ENCODE data around the gene UTY. TPM values are rescaled to one million over a fixed set of nuclear protein-coding genes. Genes with fewer than 3 reads are reported as not detected.

Gene UTY
- total and polyA plus RNA-seq, 4 donors: 0.12 to 4.7 TPM; not detected in 2

DNA sequence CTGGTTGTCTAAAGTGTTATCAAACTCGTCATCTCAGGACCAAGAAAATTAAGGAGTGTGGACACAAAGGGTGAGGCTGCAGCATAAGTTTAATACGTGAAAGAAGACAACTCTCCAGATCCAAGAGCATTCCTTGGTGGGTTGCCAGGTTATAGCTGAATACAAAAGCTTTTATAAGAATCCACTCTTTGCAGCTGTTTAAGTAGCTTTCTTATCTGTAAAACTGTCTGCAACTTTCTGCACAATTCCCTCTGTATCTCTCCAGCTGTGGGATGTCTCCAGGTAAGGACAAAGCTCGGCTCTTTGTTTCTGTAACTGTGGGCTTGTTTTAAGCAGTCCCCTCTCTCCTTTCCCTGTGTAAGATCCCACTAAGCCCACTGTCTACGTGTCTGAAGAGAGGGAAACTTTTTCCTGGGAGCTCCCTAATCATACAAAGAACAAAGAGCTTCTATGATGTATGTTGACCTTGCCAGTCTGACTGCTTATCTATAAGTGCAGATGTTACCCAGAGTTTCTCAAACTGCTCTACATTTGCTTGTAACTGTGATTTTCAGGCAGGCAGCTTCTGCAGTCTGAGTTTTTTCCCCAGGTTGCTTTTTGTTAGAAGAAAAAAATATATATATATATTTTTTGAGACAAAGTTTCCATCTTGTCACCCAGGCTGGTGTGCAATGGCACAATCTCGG is 268.7 kb downstream of the UTY start:
- no peaks in the 10 kb centered on the region for H3K9me3 ChIP-seq (ENCODE audit: control insufficient read depth in 4 of 4, insufficient read depth in 3 of 4, low read length in 3 of 4)
- H3K4me3 ChIP-seq: no peak overlapping the region
- TF ChIP-seq, protein P1, sequence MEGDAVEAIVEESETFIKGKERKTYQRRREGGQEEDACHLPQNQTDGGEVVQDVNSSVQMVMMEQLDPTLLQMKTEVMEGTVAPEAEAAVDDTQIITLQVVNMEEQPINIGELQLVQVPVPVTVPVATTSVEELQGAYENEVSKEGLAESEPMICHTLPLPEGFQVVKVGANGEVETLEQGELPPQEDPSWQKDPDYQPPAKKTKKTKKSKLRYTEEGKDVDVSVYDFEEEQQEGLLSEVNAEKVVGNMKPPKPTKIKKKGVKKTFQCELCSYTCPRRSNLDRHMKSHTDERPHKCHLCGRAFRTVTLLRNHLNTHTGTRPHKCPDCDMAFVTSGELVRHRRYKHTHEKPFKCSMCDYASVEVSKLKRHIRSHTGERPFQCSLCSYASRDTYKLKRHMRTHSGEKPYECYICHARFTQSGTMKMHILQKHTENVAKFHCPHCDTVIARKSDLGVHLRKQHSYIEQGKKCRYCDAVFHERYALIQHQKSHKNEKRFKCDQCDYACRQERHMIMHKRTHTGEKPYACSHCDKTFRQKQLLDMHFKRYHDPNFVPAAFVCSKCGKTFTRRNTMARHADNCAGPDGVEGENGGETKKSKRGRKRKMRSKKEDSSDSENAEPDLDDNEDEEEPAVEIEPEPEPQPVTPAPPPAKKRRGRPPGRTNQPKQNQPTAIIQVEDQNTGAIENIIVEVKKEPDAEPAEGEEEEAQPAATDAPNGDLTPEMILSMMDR (IDR thresholded peaks at IDR 0.05; ENCODE audit: control extremely low read depth, extremely low read depth): no peak
- H3K4me1 ChIP-seq (ENCODE audit: control insufficient read depth in 5 of 5, insufficient read depth in 5 of 5, low read length in 5 of 5): no peaks in the 10 kb centered on the region
- ATAC-seq (ENCODE audit: insufficient read depth, low FRiP score) (no peak), DNase-seq (no peak)
- no peak overlapping the region for H3K27ac ChIP-seq (ENCODE audit: low read depth in 1 of 2, low read length in 1 of 2)
- H3K27me3 ChIP-seq (ENCODE audit: control insufficient read depth in 3 of 3, insufficient read depth in 3 of 3, low read length in 2 of 3): no peaks in the 10 kb centered on the region
- H3K9ac ChIP-seq (ENCODE audit: insufficient read depth in 1 of 2, low read length in 2 of 2): no peak overlapping the region
- 75% methylated on average over 5 of the region's 5 CpGs; no CpG with 5 or more reads in 1 of the 2 donors for WGBS, 2 donors
- H3K36me3 ChIP-seq (ENCODE audit: control insufficient read depth in 4 of 4, insufficient read depth in 4 of 4, low read length in 4 of 4): no peaks in the 10 kb centered on the region

DNA sequence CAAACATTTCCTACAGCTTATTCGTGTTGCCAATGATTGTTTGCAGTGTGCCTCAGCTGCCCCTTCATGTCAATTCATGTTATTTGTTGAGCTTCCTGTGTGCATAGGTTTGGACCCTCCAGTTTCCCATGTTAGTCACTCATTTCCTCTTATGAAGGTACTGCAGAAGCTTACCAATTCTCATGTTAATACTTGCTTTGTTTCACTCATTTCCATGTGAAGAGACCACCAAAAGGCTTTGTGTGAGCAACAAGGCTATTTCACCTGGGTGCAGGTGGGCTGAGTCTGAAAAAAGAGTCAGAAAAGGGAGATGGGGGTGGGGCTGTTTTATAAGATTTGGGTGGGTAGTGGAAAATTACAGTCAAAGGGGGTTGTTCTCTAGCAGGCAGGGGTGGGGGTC is 274.6 kb downstream of the UTY start:
- WGBS, 2 donors: 69% methylated on average over 1 of the region's 1 CpG; no CpG with 5 or more reads in 1 of the 2 donors

More for the DNA sequence above, 274.6 kb downstream of the UTY start:
- no peaks in the 10 kb centered on the region for H3K9me3 ChIP-seq (ENCODE audit: control insufficient read depth in 4 of 4, insufficient read depth in 3 of 4, low read length in 3 of 4)
- H3K4me3 ChIP-seq: no peak overlapping the region
- H3K36me3 ChIP-seq (ENCODE audit: control insufficient read depth in 4 of 4, insufficient read depth in 4 of 4, low read length in 4 of 4): no peaks in the 10 kb centered on the region
- no peaks in the 10 kb centered on the region for H3K4me1 ChIP-seq (ENCODE audit: control insufficient read depth in 5 of 5, insufficient read depth in 5 of 5, low read length in 5 of 5)
- TF ChIP-seq, protein P1 (IDR thresholded peaks at IDR 0.05; ENCODE audit: control extremely low read depth, extremely low read depth): no peak
- H3K9ac ChIP-seq (ENCODE audit: insufficient read depth in 1 of 2, low read length in 2 of 2): no peak overlapping the region
- DNase-seq: no peak
- no peaks in the 10 kb centered on the region for H3K27me3 ChIP-seq (ENCODE audit: control insufficient read depth in 3 of 3, insufficient read depth in 3 of 3, low read length in 2 of 3)
- no peak overlapping the region for H3K27ac ChIP-seq (ENCODE audit: low read depth in 1 of 2, low read length in 1 of 2)
- no peak for ATAC-seq (ENCODE audit: insufficient read depth, low FRiP score)

Other genes with a start within 250 kb of the UTY start
- gene TMSB4Y, start 223.9 kb upstream of the UTY start, total RNA-seq: not detected
- gene TMSB4Y, start 223.9 kb upstream of the UTY start, polyA plus RNA-seq: under 1 TPM in 1 of 2 donors, not detected in 1; 0.89 TPM